Measurements from ENCODE around the gene CABP7.

- TF ChIP-seq, protein P1, sequence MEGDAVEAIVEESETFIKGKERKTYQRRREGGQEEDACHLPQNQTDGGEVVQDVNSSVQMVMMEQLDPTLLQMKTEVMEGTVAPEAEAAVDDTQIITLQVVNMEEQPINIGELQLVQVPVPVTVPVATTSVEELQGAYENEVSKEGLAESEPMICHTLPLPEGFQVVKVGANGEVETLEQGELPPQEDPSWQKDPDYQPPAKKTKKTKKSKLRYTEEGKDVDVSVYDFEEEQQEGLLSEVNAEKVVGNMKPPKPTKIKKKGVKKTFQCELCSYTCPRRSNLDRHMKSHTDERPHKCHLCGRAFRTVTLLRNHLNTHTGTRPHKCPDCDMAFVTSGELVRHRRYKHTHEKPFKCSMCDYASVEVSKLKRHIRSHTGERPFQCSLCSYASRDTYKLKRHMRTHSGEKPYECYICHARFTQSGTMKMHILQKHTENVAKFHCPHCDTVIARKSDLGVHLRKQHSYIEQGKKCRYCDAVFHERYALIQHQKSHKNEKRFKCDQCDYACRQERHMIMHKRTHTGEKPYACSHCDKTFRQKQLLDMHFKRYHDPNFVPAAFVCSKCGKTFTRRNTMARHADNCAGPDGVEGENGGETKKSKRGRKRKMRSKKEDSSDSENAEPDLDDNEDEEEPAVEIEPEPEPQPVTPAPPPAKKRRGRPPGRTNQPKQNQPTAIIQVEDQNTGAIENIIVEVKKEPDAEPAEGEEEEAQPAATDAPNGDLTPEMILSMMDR (IDR thresholded peaks at IDR 0.05), result no peak
- TF ChIP-seq POLR2AphosphoS5 (IDR thresholded peaks at IDR 0.05) (no peak), EP300 (IDR thresholded peaks at IDR 0.05) (no peak), POLR2A (IDR thresholded peaks at IDR 0.05) (no peak)
Observed at GRCh38 chr22:29695129-29695926, 24.5 kb upstream of the CABP7 start.

Measured in upper lobe of left lung (tissue), 4 donors.